ENCODE data around the gene POLR2J. TPM values are rescaled to one million over a fixed set of nuclear protein-coding genes. Genes with fewer than 3 reads are reported as not detected.

POLR2J gene
- total RNA-seq, 4 donors from 2014 or later, result 13.2 to 27.9 (median 22.5) TPM

GRCh38 chr7:102424129-102424551 is 54.6 kb downstream of the POLR2J start:
- peaks cover 0 to 31% (median 0%) of the 10 kb centered on the region in 3 donors for H3K36me3 ChIP-seq
- peak overlapping the region in 3 of 4 donors; percentile 89 to 98 (median 96) for H3K27ac ChIP-seq
- H3K9me3 ChIP-seq, result no peaks in the 10 kb centered on the region
- no peaks in the 10 kb centered on the region for H3K27me3 ChIP-seq
- TF ChIP-seq POLR2A (IDR thresholded peaks at IDR 0.05) (no peak), CTCF (IDR thresholded peaks at IDR 0.05) (no peak)
- DNase-seq, result no peak
- peaks cover 0 to 49% (median 20%) of the 10 kb centered on the region in 4 donors for H3K4me1 ChIP-seq
- no peak overlapping the region for H3K4me3 ChIP-seq

Other genes with a start within 250 kb of the POLR2J start
- gene SH2B2, start 192.1 kb downstream of the POLR2J start, total RNA-seq, result 10 to 100 TPM in 1 of 4 donors, 1 to 10 TPM in 3; 1.8 to 13.2 (median 2.7) TPM
- not detected for gene SPDYE6, start 122.5 kb downstream of the POLR2J start, total RNA-seq
- gene PRKRIP1, start 82.6 kb downstream of the POLR2J start, total RNA-seq, result 10 to 100 TPM; 20.7 to 63.5 (median 38.2) TPM
- gene ORAI2, start 45.3 kb downstream of the POLR2J start, total RNA-seq, result 10 to 100 TPM in 1 of 4 donors, 1 to 10 TPM in 3; 2.1 to 39.6 (median 4.2) TPM
- 10 to 100 TPM; 10.7 to 40.5 (median 18.7) TPM for gene ALKBH4, start 14.1 kb downstream of the POLR2J start, total RNA-seq
- gene LRWD1, start 13.9 kb downstream of the POLR2J start, total RNA-seq, result 10 to 100 TPM; 22.6 to 79.2 (median 23.8) TPM
- 10 to 100 TPM; 31.3 to 90.8 (median 40.7) TPM for gene RASA4B, start 38.9 kb upstream of the POLR2J start, total RNA-seq
- 10 to 100 TPM; 12.6 to 43.9 (median 26.9) TPM for gene UPK3BL2, start 64.8 kb upstream of the POLR2J start, total RNA-seq
- not detected for gene SPDYE2, start 72.3 kb upstream of the POLR2J start, total RNA-seq
- gene POLR2J3, start 93.7 kb upstream of the POLR2J start, total RNA-seq, result 10 to 100 TPM; 19.8 to 58.9 (median 51.0) TPM
- 100 to 1,000 TPM in 2 of 4 donors, 10 to 100 TPM in 2; 43.8 to 187 (median 123) TPM for gene RASA4, start 137.8 kb upstream of the POLR2J start, total RNA-seq
- 10 to 100 TPM; 20.7 to 88.3 (median 41.8) TPM for gene UPK3BL1, start 163.9 kb upstream of the POLR2J start, total RNA-seq
- not detected for gene SPDYE2B, start 171.4 kb upstream of the POLR2J start, total RNA-seq
- gene POLR2J2, start 192.7 kb upstream of the POLR2J start, total RNA-seq, result 10 to 100 TPM in 1 of 4 donors, 1 to 10 TPM in 3; 2.6 to 27.4 (median 5.3) TPM